ENCODE results near the gene ZNF862. TPM values are rescaled to one million over a fixed set of nuclear protein-coding genes. Genes with fewer than 3 reads are reported as not detected.
A peak's percentile ranks its signal among the peaks of the same experiment; 100 is the strongest.

The ZNF862 gene
- total and polyA plus RNA-seq, 2 experiments from 2014 or later: 0.94 to 2.3 TPM

- Mint-ChIP-seq H3K27ac (no peak overlapping the region), H3K4me3 (no peak overlapping the region), H3K27me3 (ENCODE audit: insufficient read depth, low read depth, poor library complexity) (peaks cover 15% of the 10 kb centered on the region), H3K4me1 (peaks cover 12% of the 10 kb centered on the region), H3K36me3 (ENCODE audit: low read depth) (no peaks in the 10 kb centered on the region; the same call in 2 of the 3 replicates), H3K9me3 (no peaks in the 10 kb centered on the region)
- peak; percentile 88 for ATAC-seq
- Histone ChIP-seq H4K20me1 (replicated peaks; ENCODE audit: insufficient read depth) (no peaks in the 10 kb centered on the region), H3K27ac (ENCODE audit: low read depth) (no peak overlapping the region), H3K4me3 (no peak overlapping the region), H3K36me3 (ENCODE audit: insufficient read depth) (no peaks in the 10 kb centered on the region), H2AFZ (peak overlapping the region; percentile 93; the same call in 1 of the 2 replicates), H3K79me2 (replicated peaks; ENCODE audit: insufficient read depth) (no peaks in the 10 kb centered on the region), H3F3A (replicated peaks; ENCODE audit: low read depth) (no peaks in the 10 kb centered on the region), H3K27me3 (ENCODE audit: insufficient read depth) (no peaks in the 10 kb centered on the region), H3K9me2 (ENCODE audit: insufficient read depth) (no peaks in the 10 kb centered on the region), H3K4me2 (no peak overlapping the region), H3K4me1 (ENCODE audit: insufficient read depth) (no peaks in the 10 kb centered on the region)
- TF ChIP-seq POLR2AphosphoS5 (IDR thresholded peaks at IDR 0.05; ENCODE audit: low read depth): no peak
- TF ChIP-seq ZNF114 (CRISPR knock-in tag; IDR thresholded peaks at IDR 0.05): no peak
- no peak for TF ChIP-seq CREB1 (CRISPR knock-in tag; IDR thresholded peaks at IDR 0.05; ENCODE audit: low read depth)
- no peak for TF ChIP-seq ZNF462 (CRISPR knock-in tag; IDR thresholded peaks at IDR 0.05)
- TF ChIP-seq CTCF (conservative IDR thresholded peaks at IDR 0.05; ENCODE audit: low read depth in 2 of 2): no peak
- TF ChIP-seq JUNB (IDR thresholded peaks at IDR 0.05; ENCODE audit: unreplicated experiment): no peak
- TF ChIP-seq EZH2phosphoT487 (IDR thresholded peaks at IDR 0.05; ENCODE audit: unreplicated experiment): no peak
- no peak for TF ChIP-seq NANOG (IDR thresholded peaks at IDR 0.05; ENCODE audit: borderline replicate concordance)
- no peak for TF ChIP-seq ETS1 (IDR thresholded peaks at IDR 0.05)
- TF ChIP-seq REST (IDR thresholded peaks at IDR 0.05; ENCODE audit: unreplicated experiment): no peak
- TF ChIP-seq EZH2 (IDR thresholded peaks at IDR 0.05; ENCODE audit: low read depth, unreplicated experiment): no peak
- TF ChIP-seq STAT1 (IDR thresholded peaks at IDR 0.05; ENCODE audit: unreplicated experiment): no peak
- no peak for TF ChIP-seq ZNF331 (CRISPR knock-in tag; IDR thresholded peaks at IDR 0.05; ENCODE audit: low read depth)
- peak; percentile 45 for DNase-seq (ENCODE audit: low spot score)
Measured at GRCh38 chr7:149831741-149832219, 6.4 kb upstream of the ZNF862 start.
